Omental fat pad (tissue), 4 donors: Measurements from ENCODE around the gene VPS18. TPM values are rescaled to one million over a fixed set of nuclear protein-coding genes. Genes with fewer than 3 reads are reported as not detected.

Source experiments
- ATAC-seq: fragments of 150-250 bp; one replicate; pipeline ENCODE4 v1.9.1; 2016; ENCODE audit warnings: mild to moderate bottlenecking, moderate library complexity; ENCODE audit not compliant: low FRiP score
- DNase-seq: peaks from one replicate; pipeline ENCODE4 v3.0.0-alpha.2; 2019; ENCODE audit warnings: low spot score
- CTCF ChIP-seq, 3 donors: fragments of 450-650 bp; IDR thresholded peaks; one replicate each; pipeline ENCODE4 v1.5.1; 2016 to 2017; ENCODE audit warnings: antibody characterized with exemption in 3 of 3, mild to moderate bottlenecking in 3 of 3, moderate library complexity in 2 of 3
- total RNA-seq, 4 donors: library from RNA; depleted of rRNA; stranded (reverse); fragments of >200 nt; gene quantifications; one replicate each; pipeline ENCODE4 v1.1.0, GENCODE V29; 2016

VPS18 gene
- total RNA-seq, 4 donors from 2014 or later, result 25.2 to 32.9 (median 28.9) TPM

- ATAC-seq, result no peak
- no peak for TF ChIP-seq CTCF (IDR thresholded peaks at IDR 0.05)
- no peak for DNase-seq
Observed at GRCh38 chr15:40942878-40943277, 48.6 kb downstream of the VPS18 start.

- TF ChIP-seq CTCF (IDR thresholded peaks at IDR 0.05), result no peak
- DNase-seq, result no peak
- ATAC-seq, result no peak
Observed at GRCh38 chr15:40943764-40944365, 49.6 kb downstream of the VPS18 start.

- no peak for DNase-seq
- no peak for ATAC-seq
- TF ChIP-seq CTCF (IDR thresholded peaks at IDR 0.05), result no peak
Observed at GRCh38 chr15:40944510-40945296, 50.5 kb downstream of the VPS18 start.

- ATAC-seq (no peak), DNase-seq (no peak)
- no peak for TF ChIP-seq CTCF (IDR thresholded peaks at IDR 0.05)
Observed at GRCh38 chr15:40948706-40949473, 54.6 kb downstream of the VPS18 start.

GRCh38 chr15:40949756-40950207 is 55.5 kb downstream of the VPS18 start:
- TF ChIP-seq CTCF (IDR thresholded peaks at IDR 0.05), result no peak
- ATAC-seq (peak; percentile 79), DNase-seq (no peak)

GRCh38 chr15:40951764-40952163 is 57.5 kb downstream of the VPS18 start:
- no peak for TF ChIP-seq CTCF (IDR thresholded peaks at IDR 0.05)
- no peak for DNase-seq
- ATAC-seq, result no peak
